Measurements from ENCODE around the gene PMEL.

Gene PMEL

GRCh38 chr12:55963760-55964159 is 2.1 kb downstream of the PMEL start:
- H3K4me3 ChIP-seq (ENCODE audit: low read depth, low read length): no peak overlapping the region
- DNase-seq (ENCODE audit: low read depth): no peak
- no peak for TF ChIP-seq CTCF (IDR thresholded peaks at IDR 0.05; ENCODE audit: low read depth, low read length, missing control alignments)

DNA sequence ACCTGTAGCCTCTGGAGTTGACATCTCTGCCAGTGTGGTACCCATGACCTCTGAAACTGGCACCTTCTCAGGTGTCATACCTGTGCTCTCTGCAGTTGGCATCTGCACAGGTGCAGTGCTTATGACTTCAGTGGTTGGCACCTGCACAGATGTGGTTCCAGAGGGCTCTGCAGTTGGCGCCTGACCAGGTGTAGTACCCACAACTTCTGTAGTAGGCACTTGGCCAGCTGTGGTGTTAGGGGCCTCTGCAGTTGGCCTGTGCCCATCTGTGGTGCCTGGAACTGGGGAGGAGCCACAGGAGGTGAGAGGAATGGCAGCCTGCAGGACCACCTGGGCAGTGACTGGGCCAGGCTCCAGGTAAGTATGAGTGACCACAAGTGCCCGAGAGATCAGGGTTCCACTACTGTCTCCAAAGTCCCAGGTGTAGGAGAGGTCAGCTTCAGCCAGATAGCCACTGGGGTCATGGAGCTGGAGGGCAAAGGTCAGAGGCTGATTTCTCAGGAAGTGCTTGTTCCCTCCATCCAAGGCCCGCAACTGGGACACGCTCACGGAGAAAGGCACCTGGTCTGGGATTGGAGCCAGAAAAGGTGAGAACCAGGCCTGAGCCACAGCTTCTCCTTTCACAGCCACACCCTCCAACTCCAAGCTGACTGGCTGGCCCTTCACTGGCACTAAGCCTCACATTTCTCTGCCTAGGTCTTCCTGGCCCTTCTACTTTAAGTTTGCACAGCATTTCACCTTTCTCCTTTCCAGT is 8.6 kb downstream of the PMEL start:
- TF ChIP-seq CTCF (IDR thresholded peaks at IDR 0.05; ENCODE audit: low read depth, low read length, missing control alignments): no peak

GRCh38 chr12:55955800-55956508 is 9.9 kb downstream of the PMEL start:
- H3K4me3 ChIP-seq (ENCODE audit: low read depth, low read length): no peak overlapping the region
- no peak for DNase-seq (ENCODE audit: low read depth)
- TF ChIP-seq CTCF (IDR thresholded peaks at IDR 0.05; ENCODE audit: low read depth, low read length, missing control alignments): no peak

More for the DNA sequence above, 8.6 kb downstream of the PMEL start:
- no peak for DNase-seq (ENCODE audit: low read depth)
- no peak overlapping the region for H3K4me3 ChIP-seq (ENCODE audit: low read depth, low read length)

- DNase-seq (ENCODE audit: low read depth): no peak
- no peak for TF ChIP-seq CTCF (IDR thresholded peaks at IDR 0.05; ENCODE audit: low read depth, low read length, missing control alignments)
- H3K4me3 ChIP-seq (ENCODE audit: low read depth, low read length): no peak overlapping the region
These were observed 10.5 kb downstream of the PMEL start for GRCh38 chr12:55955344-55955743.

DNA sequence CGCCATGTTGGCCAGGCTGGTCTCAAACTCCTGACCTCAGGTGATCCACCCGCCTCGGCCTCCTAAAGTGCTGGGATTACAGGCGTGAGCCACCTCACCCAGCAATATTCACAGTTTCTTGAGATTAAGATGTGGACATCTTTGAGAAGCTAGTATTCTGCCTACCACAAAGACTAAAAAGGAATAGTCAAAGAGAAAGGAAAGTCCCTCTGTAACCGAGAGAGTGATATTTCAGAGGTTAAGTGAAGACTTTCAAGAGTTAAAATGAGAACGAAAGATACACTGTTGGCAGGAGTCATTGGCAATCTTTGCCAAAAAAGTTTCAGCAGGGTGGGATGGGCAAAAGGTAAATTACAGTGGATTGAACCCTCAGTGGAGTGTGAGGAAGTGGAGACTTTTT is 19.3 kb downstream of the PMEL start:
- no peak for TF ChIP-seq CTCF (IDR thresholded peaks at IDR 0.05; ENCODE audit: low read depth, low read length, missing control alignments)
- no peak for DNase-seq (ENCODE audit: low read depth)
- no peak overlapping the region for H3K4me3 ChIP-seq (ENCODE audit: low read depth, low read length)

DNA sequence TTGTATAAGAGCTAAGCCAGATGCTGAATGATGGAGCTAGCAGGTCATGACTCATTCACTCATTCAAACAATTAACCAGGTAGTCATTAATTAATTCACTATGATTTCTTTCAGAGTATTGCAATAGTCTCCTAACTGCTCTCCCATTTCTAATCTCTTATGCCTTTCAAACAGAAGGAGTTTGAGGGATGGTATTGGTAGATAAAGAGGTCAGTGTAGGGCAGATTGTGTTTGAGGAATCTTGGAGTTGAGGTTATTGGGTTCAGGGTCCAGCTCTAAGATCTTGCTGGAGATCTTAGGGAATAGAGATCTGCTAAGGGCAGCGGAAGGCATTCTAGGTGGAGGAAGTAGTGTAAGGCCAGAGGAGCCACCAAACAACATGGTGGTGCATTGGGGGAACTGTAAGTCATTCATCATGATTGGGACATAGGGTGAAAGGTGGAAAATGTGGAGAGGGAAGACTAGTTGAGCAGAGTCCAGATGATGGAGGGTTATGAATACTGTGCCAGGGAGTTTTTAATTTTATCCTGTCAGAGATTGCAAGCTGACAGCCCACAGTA is 23.2 kb downstream of the PMEL start:
- H3K4me3 ChIP-seq (ENCODE audit: low read depth, low read length): no peak overlapping the region

More for the DNA sequence above, 23.2 kb downstream of the PMEL start:
- TF ChIP-seq CTCF (IDR thresholded peaks at IDR 0.05; ENCODE audit: low read depth, low read length, missing control alignments): no peak
- no peak for DNase-seq (ENCODE audit: low read depth)
